ENCODE data around the gene MAP2K1.

- TF ChIP-seq CTCF (conservative IDR thresholded peaks at IDR 0.05 in 1 of 2, IDR thresholded peaks at IDR 0.05 in 1 of 2; ENCODE audit: low read depth in 1 of 2, low read length in 2 of 2), result no peak
- TF ChIP-seq EZH2 (IDR thresholded peaks at IDR 0.05; ENCODE audit: low read length, missing control alignments), result no peak
Observed at GRCh38 chr15:66472176-66472999, 85.7 kb downstream of the MAP2K1 start.

Measured in fibroblast of lung (primary cell).